Astrocyte (in vitro differentiated cells and primary cell): ENCODE measurements around the gene PLCB4. TPM values are rescaled to one million over a fixed set of nuclear protein-coding genes. Genes with fewer than 3 reads are reported as not detected.

ENCODE experiments used
- DNase-seq: peaks from one replicate; pipeline ENCODE4 v3.0.0-alpha.2; 2010; ENCODE audit warnings: low read depth
- FAIRE-seq: peaks from 2 replicates; lab custom pipeline; 2011; peaks lifted over from hg19 to GRCh38; lab: Jason Lieb, UNC
- H2AFZ ChIP-seq: 2 replicates; pipeline ENCODE4 v1.6.0; 2012; ENCODE audit warnings: low read depth, low read length, inconsistent platforms
- H3K27ac ChIP-seq: 2 replicates; pipeline ENCODE4 v1.5.1; 2011; ENCODE audit warnings: low read depth, low read length, inconsistent platforms
- H3K27me3 ChIP-seq: 2 replicates; pipeline ENCODE4 v1.6.0; 2011; ENCODE audit warnings: low read length, inconsistent platforms; ENCODE audit not compliant: insufficient read depth
- H3K36me3 ChIP-seq: 2 replicates; pipeline ENCODE4 v1.5.1; 2011; ENCODE audit warnings: low read length, inconsistent platforms; ENCODE audit not compliant: insufficient read depth
- H3K4me1 ChIP-seq: 2 replicates; pipeline ENCODE4 v1.5.1; 2011; ENCODE audit warnings: low read length, inconsistent platforms; ENCODE audit not compliant: insufficient read depth
- H3K4me2 ChIP-seq: 2 replicates; pipeline ENCODE4 v1.6.0; 2012; ENCODE audit warnings: low read length, inconsistent platforms
- H3K4me3 ChIP-seq: 2 replicates; pipeline ENCODE4 v1.5.1; 2011; ENCODE audit warnings: low read depth, mild to moderate bottlenecking, low read length, inconsistent platforms; ENCODE audit not compliant: insufficient read depth
- H3K79me2 ChIP-seq: 2 replicates; pipeline ENCODE4 v1.6.0; 2012; ENCODE audit warnings: mild to moderate bottlenecking, low read length, inconsistent platforms; ENCODE audit not compliant: insufficient read depth
- H3K9ac ChIP-seq: 2 replicates; pipeline ENCODE4 v1.6.0; 2012; ENCODE audit warnings: mild to moderate bottlenecking, low read length, inconsistent platforms
- H3K9me3 ChIP-seq: 2 replicates; pipeline ENCODE4 v1.5.1; 2012; ENCODE audit warnings: low read depth, mild to moderate bottlenecking, low read length, inconsistent platforms; ENCODE audit not compliant: insufficient read depth
- H4K20me1 ChIP-seq: 2 replicates; pipeline ENCODE4 v1.6.0; 2012; ENCODE audit warnings: low read length, inconsistent platforms; ENCODE audit not compliant: insufficient read depth
- H3K27ac Mint-ChIP-seq: one replicate; pipeline ENCODE4 v1.8.0; 2021; ENCODE audit warnings: mild to moderate bottlenecking, mixed read lengths; ENCODE audit not compliant: unreplicated experiment
- H3K27me3 Mint-ChIP-seq: one replicate; pipeline ENCODE4 v1.8.0; 2021; ENCODE audit warnings: low read depth, mixed read lengths; ENCODE audit not compliant: unreplicated experiment
- H3K36me3 Mint-ChIP-seq: one replicate; pipeline ENCODE4 v1.8.0; 2021; ENCODE audit warnings: low read depth, mixed read lengths; ENCODE audit not compliant: unreplicated experiment
- H3K4me1 Mint-ChIP-seq: one replicate; pipeline ENCODE4 v1.8.0; 2021; ENCODE audit warnings: low read depth, mixed read lengths; ENCODE audit not compliant: unreplicated experiment
- H3K4me3 Mint-ChIP-seq: one replicate; pipeline ENCODE4 v1.8.0; 2021; ENCODE audit warnings: mild to moderate bottlenecking, moderate library complexity, mixed read lengths; ENCODE audit not compliant: unreplicated experiment
- H3K9me3 Mint-ChIP-seq: one replicate; pipeline ENCODE4 v1.8.0; 2021; ENCODE audit warnings: mild to moderate bottlenecking, mixed read lengths; ENCODE audit not compliant: unreplicated experiment
- CTCF ChIP-seq: IDR thresholded peaks from 2 replicates; pipeline ENCODE4 v1.5.1; 2011; ENCODE audit warnings: low read depth, mild to moderate bottlenecking, inconsistent platforms, low read length, moderate library complexity; ENCODE audit not compliant: insufficient read depth
- EZH2 ChIP-seq: IDR thresholded peaks from 2 replicates; pipeline ENCODE4 v1.6.1; 2012; ENCODE audit warnings: mild to moderate bottlenecking, low read length, inconsistent platforms; ENCODE audit not compliant: insufficient read depth
- total RNA-seq: library from RNA; stranded (reverse); gene quantifications from 2 replicates; pipeline ENCODE4 v1.2.1, GENCODE V29; 2021

PLCB4 gene
- total RNA-seq, 1 donor from 2014 or later, result 58.2 TPM

- Mint-ChIP-seq H3K27ac (no peak overlapping the region), H3K36me3 (peaks cover 4% of the 10 kb centered on the region), H3K9me3 (no peaks in the 10 kb centered on the region), H3K4me3 (no peak overlapping the region), H3K4me1 (peaks cover 2% of the 10 kb centered on the region), H3K27me3 (no peaks in the 10 kb centered on the region)
- no peak for DNase-seq
- Histone ChIP-seq H3K27me3 (no peaks in the 10 kb centered on the region), H3K27ac (no peak overlapping the region), H2AFZ (no peak overlapping the region), H4K20me1 (no peaks in the 10 kb centered on the region), H3K9ac (no peak overlapping the region), H3K4me3 (no peak overlapping the region), H3K9me3 (no peaks in the 10 kb centered on the region), H3K36me3 (no peaks in the 10 kb centered on the region), H3K79me2 (no peaks in the 10 kb centered on the region), H3K4me2 (no peak overlapping the region), H3K4me1 (no peaks in the 10 kb centered on the region)
- TF ChIP-seq CTCF, result no peak
- TF ChIP-seq EZH2, result no peak
- no peak for FAIRE-seq
Observed at GRCh38 chr20:9169409-9169808, 100.5 kb downstream of the PLCB4 start.

GRCh38 chr20:9172851-9173250 lies 104.0 kb downstream of the PLCB4 start:
- peaks cover 4% of the 10 kb centered on the region for H3K36me3 Mint-ChIP-seq
- H3K27ac ChIP-seq, result no peak overlapping the region
- no peak overlapping the region for H3K4me2 ChIP-seq
- no peak overlapping the region for H2AFZ ChIP-seq
- H3K27ac Mint-ChIP-seq, result no peak overlapping the region
- H3K9ac ChIP-seq, result no peak overlapping the region
- H4K20me1 ChIP-seq, result no peaks in the 10 kb centered on the region
- peaks cover 5% of the 10 kb centered on the region for H3K4me1 Mint-ChIP-seq
- peak; percentile 35 for DNase-seq
- FAIRE-seq, result no peak
- H3K4me1 ChIP-seq, result no peaks in the 10 kb centered on the region
- H3K9me3 ChIP-seq, result no peaks in the 10 kb centered on the region
- no peaks in the 10 kb centered on the region for H3K79me2 ChIP-seq
- no peaks in the 10 kb centered on the region for H3K27me3 ChIP-seq
- no peak overlapping the region for H3K4me3 ChIP-seq
- H3K27me3 Mint-ChIP-seq, result no peaks in the 10 kb centered on the region
- TF ChIP-seq CTCF (no peak), EZH2 (no peak)
- no peaks in the 10 kb centered on the region for H3K36me3 ChIP-seq
- no peaks in the 10 kb centered on the region for H3K9me3 Mint-ChIP-seq
- no peak overlapping the region for H3K4me3 Mint-ChIP-seq

- Mint-ChIP-seq H3K9me3 (no peaks in the 10 kb centered on the region), H3K36me3 (no peaks in the 10 kb centered on the region), H3K27ac (no peak overlapping the region), H3K27me3 (no peaks in the 10 kb centered on the region), H3K4me3 (no peak overlapping the region), H3K4me1 (peaks cover 22% of the 10 kb centered on the region)
- Histone ChIP-seq H3K4me1 (peaks cover 8% of the 10 kb centered on the region), H2AFZ (no peak overlapping the region), H3K4me2 (no peak overlapping the region), H3K27ac (no peak overlapping the region), H3K79me2 (no peaks in the 10 kb centered on the region), H3K4me3 (no peak overlapping the region), H3K27me3 (no peaks in the 10 kb centered on the region), H3K36me3 (no peaks in the 10 kb centered on the region), H4K20me1 (no peaks in the 10 kb centered on the region), H3K9ac (no peak overlapping the region), H3K9me3 (no peaks in the 10 kb centered on the region)
- TF ChIP-seq CTCF (no peak), EZH2 (no peak)
- no peak for FAIRE-seq
- DNase-seq, result no peak
Observed at GRCh38 chr20:9177278-9177677, 108.4 kb downstream of the PLCB4 start.
